H54 (cell line): Measurements from ENCODE around the gene DOCK8.
"Not testable (repeated sequence)": the region's sequence is repeated elsewhere in the genome, so short reads cannot be mapped to it uniquely, and the experiment has no call there.

Experiments
- DNase-seq: peaks from one replicate; pipeline ENCODE4 v3.0.0; 2011; ENCODE audit warnings: low spot score, mixed read lengths; ENCODE audit not compliant: insufficient read length
- FAIRE-seq: peaks from 3 replicates; lab custom pipeline; 2011; peaks lifted over from hg19 to GRCh38; lab: Jason Lieb, UNC
- POLR2A ChIP-seq: IDR thresholded peaks from 2 replicates; pipeline ENCODE4 v1.6.1; 2011; ENCODE audit warnings: low read depth, mild to moderate bottlenecking, low read length

Gene DOCK8

DNA sequence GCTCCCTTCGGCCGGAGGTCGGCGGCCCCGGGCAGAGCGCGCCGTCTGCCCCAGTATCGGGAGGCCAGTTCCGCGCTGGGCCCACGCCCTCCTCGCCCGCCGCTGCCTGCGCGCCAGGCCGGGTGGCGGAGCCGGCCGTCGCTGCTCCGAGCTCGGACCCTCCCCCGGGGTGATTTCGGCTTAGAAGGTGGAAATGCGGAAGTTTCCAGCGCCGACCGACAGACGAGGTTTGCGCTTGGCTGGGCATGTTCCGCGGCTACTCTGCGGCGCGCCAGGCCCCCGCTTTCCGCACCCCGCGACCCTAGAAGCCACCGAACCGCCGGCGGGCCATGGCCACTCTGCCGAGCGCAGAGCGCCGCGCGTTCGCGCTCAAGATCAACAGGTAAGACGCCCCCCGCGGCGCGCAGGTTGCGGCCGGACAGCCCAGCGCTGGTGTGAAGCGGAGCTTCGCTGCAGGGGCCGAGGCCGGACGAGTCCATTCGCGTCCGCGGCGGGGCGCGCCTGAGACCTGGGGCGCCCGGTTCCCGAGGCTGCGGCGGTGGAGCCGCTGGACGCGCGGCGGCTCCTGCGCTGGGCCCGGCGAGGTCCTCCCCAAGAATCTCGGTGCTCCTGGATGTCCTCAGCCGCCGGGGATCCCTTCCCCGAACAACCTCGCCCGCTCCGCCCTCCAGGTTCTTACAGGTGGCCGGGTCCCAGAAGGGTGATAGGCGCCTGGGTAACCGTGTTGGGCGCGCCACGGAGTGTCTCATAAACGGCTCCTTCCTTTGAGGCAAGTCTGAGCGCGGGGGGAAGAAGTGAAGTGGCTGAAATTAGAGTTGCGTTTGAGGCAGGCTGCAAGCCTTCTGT, at the start of gene DOCK8:
Gene DOCK8 (plus strand): TSS at position 218 of the 846 bp plus-strand sequence. CDS start 112 bp downstream, at position 330.
- no peak for FAIRE-seq
- DNase-seq, result no peak
- TF ChIP-seq POLR2A, result no peak

DNA sequence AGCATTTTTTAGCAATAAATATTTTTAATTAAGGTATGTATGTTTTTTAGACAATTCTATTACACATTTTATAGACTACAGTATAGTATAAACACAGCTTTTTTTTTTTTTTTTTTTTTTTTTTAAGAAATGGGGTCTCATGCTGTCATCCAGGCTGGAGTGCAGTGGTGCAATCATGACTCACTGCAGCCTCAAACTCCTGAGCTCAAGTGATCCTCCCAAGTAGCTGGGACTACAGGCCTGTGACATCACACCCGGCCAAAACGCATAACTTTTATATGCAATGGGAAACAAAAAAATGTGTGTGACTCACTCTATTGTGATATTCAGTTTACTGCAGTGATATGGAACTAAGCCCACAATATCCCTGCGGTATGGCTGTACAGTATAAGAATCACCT, 44.9 kb upstream of the DOCK8 start:
- DNase-seq, FAIRE-seq: not testable (repeated sequence)

DNA sequence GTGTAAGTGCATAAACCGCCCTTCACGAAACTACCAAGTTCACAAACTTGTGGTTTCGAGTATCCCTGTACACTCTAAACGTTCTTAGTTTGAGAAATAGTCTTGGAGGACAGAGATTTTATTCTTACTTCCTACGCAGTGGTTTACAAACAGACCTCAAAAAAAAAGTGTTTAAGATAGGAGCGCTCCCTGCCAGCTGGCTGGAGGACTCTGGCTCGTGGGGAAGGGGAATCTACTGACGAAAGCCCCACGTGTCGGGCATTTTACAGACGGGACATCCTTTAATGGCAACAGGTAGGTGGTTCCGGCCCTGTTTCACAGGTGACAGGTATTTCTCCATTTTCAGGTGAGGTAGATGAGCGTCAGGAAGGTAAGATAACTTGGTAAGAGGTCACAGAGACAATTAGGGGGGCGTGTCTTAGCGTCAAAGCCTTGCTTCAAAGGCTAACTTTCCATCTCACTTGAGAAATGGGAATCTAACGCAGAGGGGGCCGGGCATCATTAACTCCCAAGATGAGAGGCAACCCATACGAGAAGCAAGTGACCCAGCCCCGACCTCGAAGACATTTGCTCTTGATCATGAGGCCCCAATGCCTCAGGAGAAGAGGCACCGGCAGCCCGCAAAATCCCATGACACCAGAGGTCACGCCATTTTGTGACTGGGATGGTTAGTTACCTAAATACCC, 36.4 kb upstream of the DOCK8 start:
- DNase-seq, FAIRE-seq: not testable (repeated sequence)

DNA sequence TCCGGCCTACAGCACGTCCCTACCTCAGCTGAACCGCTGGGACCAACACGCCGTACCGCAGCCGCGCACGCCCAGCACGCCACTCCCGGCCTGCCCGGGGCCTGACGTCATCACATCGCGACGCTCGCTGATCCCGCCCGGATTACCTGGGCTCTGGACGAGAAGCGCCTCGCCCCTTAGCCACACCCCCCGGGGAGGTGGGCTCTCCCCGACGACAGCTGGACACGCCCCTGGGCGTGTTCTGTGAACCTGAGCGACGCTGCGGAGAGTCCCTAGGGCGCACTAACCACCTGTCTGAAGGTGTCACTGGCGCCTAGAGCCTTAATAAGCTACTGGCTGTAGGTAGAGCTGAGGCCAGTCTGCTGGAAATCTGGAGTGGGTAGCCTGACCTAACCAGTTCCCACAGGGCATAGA, 35.7 kb upstream of the DOCK8 start, which contains the start of gene ZNG1A:
Gene ZNG1A (minus strand): TSS at position 87 of the 414 bp plus-strand sequence. CDS start 87 bp downstream, outside the sequence.
- not testable (repeated sequence) for FAIRE-seq, DNase-seq

DNA sequence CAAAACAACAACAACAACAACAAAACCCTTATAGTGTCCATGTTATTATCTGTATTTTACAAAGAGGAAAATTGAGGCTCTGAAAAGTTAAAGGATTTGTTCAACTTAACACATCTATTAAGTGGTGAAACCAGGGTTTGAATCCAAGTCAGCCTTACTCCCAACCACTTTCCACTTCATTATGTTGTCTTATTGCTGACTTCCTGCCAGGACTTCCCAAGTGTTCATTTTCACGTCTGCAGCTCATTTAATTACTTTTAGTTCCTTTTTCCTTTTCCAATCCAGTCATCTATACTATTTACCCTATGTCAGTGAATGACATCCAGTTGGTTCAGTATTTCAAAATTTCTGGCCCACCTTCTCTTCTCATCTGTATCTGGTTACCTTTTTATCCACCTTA, 15.1 kb upstream of the DOCK8 start:
- FAIRE-seq, result peak; percentile 58
- DNase-seq, result not testable (repeated sequence)

DNA sequence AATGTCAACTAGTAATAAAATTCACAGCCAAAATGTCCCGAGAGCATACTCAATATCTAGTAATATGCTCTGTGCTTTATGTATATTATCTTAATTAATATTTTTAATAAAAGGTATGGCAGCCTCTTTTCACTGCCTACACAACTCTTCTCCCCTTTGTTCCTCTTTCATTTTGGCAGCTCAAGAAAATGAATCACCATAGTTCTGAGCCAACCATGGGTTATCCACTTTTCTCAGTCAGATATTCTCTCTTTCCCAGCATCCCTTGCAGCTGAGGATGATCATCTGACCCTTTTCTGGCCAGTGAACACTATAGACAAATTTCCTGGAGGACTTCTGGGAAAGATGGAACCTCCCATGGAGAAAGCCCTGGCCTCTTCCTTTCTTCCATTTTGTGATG, 8.2 kb upstream of the DOCK8 start:
- DNase-seq, result no peak
- TF ChIP-seq POLR2A, result no peak
- no peak for FAIRE-seq

DNA sequence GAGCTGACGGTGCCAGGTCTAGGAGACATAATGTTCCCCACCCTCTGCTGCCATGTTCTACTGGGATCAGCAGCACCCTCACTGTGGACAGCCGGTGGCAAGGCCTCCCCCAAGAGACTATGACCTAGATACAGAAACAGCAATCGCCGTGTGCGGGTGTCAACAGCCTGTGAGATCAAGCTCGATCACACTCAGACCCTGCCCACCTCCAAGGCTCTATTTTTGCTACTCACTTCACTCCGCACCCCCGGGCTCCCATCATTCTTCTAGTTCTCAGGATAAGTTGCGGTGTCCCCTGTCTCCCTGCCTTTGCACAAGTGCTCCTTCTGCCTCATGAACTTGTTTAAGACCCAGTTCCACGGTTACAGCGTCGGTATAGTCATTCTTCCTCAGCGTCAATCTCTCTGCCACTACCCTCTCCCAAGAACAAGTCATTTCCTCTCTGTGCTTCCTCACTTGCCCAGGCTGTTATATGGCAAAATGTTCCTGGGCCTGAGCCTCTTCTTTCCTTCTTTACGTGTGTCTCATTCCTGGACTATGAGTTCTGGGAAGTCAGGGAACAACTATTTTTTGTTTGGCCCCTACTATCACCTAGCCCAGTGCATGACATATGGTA, 5.4 kb upstream of the DOCK8 start:
- no peak for TF ChIP-seq POLR2A
- DNase-seq (no peak), FAIRE-seq (no peak)

DNA sequence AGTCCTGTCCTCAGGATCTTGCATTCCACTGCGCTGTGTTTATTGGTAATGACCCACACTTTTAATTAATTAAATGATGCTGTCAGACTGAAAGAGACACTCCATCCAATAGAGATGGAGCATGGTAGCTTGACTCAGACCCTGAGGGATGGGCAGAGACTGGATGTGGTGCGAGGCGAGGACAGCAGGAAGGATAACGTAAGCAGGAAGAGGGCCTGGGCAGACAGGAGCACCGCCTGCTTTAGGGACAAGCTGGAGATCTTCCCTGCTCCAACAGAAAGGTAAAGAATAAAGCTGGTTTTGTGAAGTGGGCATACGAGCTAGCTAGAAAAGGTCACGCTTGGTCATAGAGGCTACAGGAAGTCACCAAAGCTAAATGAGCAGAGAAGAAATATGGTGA, 3.6 kb upstream of the DOCK8 start:
- TF ChIP-seq POLR2A, result no peak
- FAIRE-seq, result no peak
- no peak for DNase-seq

DNA sequence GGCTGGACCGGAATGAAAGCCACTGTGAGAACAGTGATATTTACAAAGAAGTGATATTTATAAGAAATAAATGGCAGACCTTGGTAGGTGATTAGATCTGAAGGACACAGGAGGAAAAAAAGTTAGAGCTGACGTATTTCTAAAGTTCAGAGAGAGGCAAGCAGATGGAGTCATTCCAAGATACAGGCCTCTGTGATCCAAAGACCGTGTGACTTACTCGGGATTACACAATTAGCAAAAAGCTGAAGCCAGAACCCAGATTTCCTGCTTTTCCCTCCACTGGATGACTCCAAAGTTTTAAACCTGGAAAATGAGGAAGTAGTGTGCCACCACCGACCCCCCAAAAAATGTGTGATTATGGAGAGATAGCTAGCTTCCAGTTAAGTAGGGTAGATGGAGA, 3.1 kb upstream of the DOCK8 start:
- DNase-seq (no peak), FAIRE-seq (no peak)
- TF ChIP-seq POLR2A, result no peak

DNA sequence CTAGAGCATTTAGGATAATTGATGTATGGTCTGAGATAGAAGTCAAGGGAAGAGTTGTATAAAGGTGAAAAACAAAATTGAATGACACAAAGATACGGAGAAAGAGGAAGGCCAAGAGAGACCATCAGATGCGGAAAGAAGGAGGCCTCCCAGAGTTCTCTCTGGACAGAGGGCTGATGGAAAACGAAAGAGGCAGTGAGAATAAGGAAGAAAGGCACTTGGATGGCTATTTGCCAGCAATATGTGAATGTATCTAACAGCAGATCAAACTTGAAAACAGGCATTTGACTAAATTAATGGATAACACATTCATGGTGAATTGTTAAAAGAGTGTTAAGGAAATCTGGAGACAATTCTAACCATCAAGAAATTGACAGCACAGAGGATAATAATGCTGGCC, 2.4 kb upstream of the DOCK8 start:
- no peak for DNase-seq

DNA sequence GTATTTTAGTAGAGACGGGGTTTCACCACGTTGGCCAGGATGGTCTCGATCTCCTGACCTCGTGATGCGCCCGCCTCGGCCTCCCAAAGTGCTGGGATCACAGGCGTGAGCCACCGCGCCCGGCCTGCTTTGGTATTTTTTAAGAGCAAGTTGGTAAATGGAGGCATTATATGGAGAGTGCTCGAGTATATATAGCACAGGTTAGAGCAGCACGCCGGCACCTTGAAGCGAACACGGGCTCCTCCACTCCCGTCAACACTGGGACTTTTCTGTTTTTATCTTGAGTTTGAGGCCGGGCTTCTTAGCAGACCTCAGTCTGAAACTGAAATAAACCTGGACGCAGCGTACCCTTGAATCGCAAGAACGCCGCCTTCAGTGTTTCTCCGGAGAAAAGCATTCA, 764 bp upstream of the DOCK8 start:
- not testable (repeated sequence) for DNase-seq, FAIRE-seq

More for the DNA sequence above, 2.4 kb upstream of the DOCK8 start:
- FAIRE-seq, result no peak
- no peak for TF ChIP-seq POLR2A

DNA sequence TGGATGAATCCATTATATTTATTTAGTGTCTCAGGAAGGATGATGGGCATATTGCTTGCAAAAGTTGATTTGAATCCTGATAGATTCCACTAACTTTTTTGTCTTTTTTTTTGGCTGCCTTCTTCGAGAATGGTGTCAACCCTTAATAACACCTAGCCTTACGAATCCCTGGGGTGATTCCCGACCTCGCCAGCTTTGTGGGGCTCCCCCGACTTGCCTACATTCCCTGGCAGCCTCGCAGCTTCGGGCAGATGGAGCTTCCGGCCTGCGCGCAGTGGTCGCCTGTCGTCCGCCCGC, 366 bp upstream of the DOCK8 start:
- DNase-seq (no peak), FAIRE-seq (no peak)
- TF ChIP-seq POLR2A, result no peak

DNA sequence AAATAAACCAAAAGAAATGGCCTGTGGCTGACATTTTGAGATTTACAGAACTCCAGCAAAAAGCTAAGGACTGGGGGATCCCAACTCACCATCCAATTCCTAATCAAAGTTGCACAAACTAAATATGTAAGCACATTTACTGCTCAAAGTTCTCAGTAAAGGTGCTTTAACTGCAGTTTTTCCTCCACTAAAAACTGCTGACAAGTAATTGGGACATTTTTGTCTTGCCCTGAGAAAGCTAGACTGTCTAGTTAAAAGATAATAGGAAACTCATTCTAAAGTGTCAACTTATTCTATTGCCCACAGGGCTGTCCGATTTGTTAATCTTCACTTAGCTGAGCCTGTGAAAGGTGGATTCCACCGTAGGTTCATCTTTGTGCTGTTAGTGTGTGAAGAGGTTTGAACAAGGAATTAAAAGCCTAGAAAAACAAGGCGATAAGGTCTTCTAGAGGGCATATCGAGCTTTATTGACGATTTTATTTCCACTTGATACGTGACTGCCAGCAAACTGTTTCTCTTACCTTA, 1.0 kb downstream of the DOCK8 start:
- DNase-seq, result no peak
- no peak for FAIRE-seq

DNA sequence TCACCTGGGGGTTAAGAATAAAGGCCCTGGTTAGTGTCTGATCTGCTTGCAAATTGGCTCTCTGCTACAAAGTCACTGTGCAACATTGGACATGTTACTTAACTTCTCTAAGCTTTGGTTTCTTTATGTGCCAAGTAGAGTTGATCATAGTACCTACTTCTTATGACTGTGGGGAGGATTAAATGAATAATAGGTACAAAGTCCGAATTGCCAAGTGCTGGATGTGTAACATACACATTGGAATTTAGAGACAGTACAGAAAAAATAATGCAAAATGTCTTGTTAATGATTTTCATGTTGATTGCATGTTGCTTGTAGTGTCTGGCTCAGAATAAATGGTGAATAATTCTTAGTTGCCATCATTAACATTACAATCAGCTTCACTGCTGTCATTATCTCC, 2.2 kb downstream of the DOCK8 start:
- TF ChIP-seq POLR2A, result no peak
- no peak for FAIRE-seq

More for the DNA sequence above, 1.0 kb downstream of the DOCK8 start:
- no peak for TF ChIP-seq POLR2A

DNA sequence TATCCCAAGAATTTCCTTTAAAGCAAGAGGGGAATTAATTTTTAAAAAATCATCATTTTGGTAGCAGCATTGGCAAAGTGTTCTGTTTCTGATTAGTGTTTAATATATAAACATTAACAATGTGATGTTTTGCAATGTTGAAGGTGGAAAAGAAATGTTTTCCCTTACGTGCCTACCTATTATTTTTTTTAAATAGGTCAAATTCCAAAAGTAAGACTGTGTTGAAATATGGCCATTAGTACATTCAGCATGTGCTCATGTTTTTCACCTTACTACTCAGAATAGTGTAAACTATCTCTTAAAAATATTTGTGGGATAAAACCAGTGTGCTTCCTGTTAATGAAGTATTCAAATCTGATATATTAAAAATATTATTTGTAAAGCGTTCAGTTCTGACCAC, 3.3 kb downstream of the DOCK8 start:
- no peak for TF ChIP-seq POLR2A
- FAIRE-seq (no peak), DNase-seq (no peak)

More for the DNA sequence above, 2.2 kb downstream of the DOCK8 start:
- DNase-seq, result no peak

DNA sequence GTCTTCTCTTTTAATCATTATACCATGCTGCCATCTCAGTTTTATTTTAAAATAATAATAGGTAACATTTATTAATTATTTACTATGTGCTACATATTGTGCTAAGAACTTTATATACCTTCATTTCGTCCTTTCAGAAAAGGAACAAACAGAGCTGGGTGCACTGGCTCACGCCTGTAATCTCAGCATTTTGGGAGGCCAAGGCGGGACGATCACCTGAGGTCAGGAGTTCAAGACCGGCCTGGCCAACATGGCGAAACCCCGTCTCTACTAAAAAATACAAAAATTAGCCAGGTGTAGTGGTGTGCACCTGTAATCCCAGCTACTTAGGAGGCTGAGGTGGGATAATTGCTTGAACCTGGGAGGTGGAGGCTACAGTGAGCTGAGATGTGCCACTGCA, 4.4 kb downstream of the DOCK8 start:
- DNase-seq, FAIRE-seq: not testable (repeated sequence)
